Liver (tissue), 9 donors: ENCODE measurements around the gene ZPLD1. TPM values are rescaled to one million over a fixed set of nuclear protein-coding genes. Genes with fewer than 3 reads are reported as not detected.

ENCODE experiments used
- DNase-seq: peaks from one replicate; pipeline ENCODE4 v3.0.0-alpha.2; 2017; ENCODE audit warnings: low spot score
- H3K27ac ChIP-seq, 2 donors: one replicate each; pipeline ENCODE4 v1.7.0; 2013; ENCODE audit warnings: inconsistent platforms in 2 of 2, low read length in 2 of 2, control low read depth in 1 of 2, low read depth in 1 of 2, mild to moderate bottlenecking in 1 of 2
- H3K27me3 ChIP-seq, 4 donors: one replicate each; pipeline versions ENCODE4 v1.6.1 to v1.7.0; 2013; ENCODE audit warnings: low read length in 3 of 4, inconsistent platforms in 1 of 4, mild to moderate bottlenecking in 1 of 4, moderate library complexity in 1 of 4; ENCODE audit not compliant: control insufficient read depth in 4 of 4, insufficient read depth in 4 of 4
- H3K36me3 ChIP-seq, 4 donors: one replicate each; pipeline versions ENCODE4 v1.6.1 to v1.7.0; 2013; ENCODE audit warnings: low read length in 3 of 4, mild to moderate bottlenecking in 3 of 4, low read depth in 1 of 4, moderate library complexity in 1 of 4; ENCODE audit not compliant: control insufficient read depth in 4 of 4, insufficient read depth in 3 of 4
- H3K4me1 ChIP-seq, 4 donors: one replicate each; pipeline versions ENCODE4 v1.6.1 to v1.7.0; 2013; ENCODE audit warnings: low read length in 3 of 4, mild to moderate bottlenecking in 3 of 4, moderate library complexity in 1 of 4; ENCODE audit not compliant: control insufficient read depth in 4 of 4, insufficient read depth in 4 of 4
- H3K4me3 ChIP-seq, 3 donors: one replicate each; pipeline versions ENCODE4 v1.6.1 to v1.7.0; 2013; ENCODE audit warnings: low read length in 3 of 3, control low read depth in 1 of 3, low read depth in 1 of 3, mild to moderate bottlenecking in 1 of 3
- H3K9ac ChIP-seq, 2 donors: one replicate each; pipeline ENCODE4 v1.7.0; 2013; ENCODE audit warnings: low read length in 2 of 2, mild to moderate bottlenecking in 2 of 2, moderate library complexity in 2 of 2, control low read depth in 1 of 2, low read depth in 1 of 2
- H3K9me3 ChIP-seq, 4 donors: one replicate each; pipeline versions ENCODE4 v1.6.1 to v1.7.0; 2013; ENCODE audit warnings: low read length in 3 of 4; ENCODE audit not compliant: control insufficient read depth in 4 of 4
- CTCF ChIP-seq: fragments of 150-350 bp; IDR thresholded peaks from 2 replicates; pipeline ENCODE4 v1.5.1; 2017; ENCODE audit warnings: improper control_type of control experiment, low read depth, low read length; ENCODE audit not compliant: missing input control
- EGR1 ChIP-seq, 2 donors: IDR thresholded peaks; 2 replicates each; pipeline ENCODE4 v1.6.1; 2016 to 2018; ENCODE audit warnings: antibody characterized with exemption in 2 of 2, low read depth in 2 of 2
- FOXA1 ChIP-seq: IDR thresholded peaks from 2 replicates; pipeline ENCODE4 v1.6.1; 2016; ENCODE audit warnings: antibody characterized with exemption
- FOXA2 ChIP-seq: IDR thresholded peaks from 2 replicates; pipeline ENCODE4 v1.6.1; 2016; ENCODE audit warnings: antibody characterized with exemption
- GABPA ChIP-seq, 2 donors: IDR thresholded peaks in 1 of 2; conservative IDR thresholded peaks in 1 of 2; 2 replicates each; pipeline ENCODE4 v1.6.1; 2016; ENCODE audit warnings: antibody characterized with exemption in 2 of 2, mild to moderate bottlenecking in 1 of 2, moderate library complexity in 1 of 2
- HNF4A ChIP-seq, 2 donors: conservative IDR thresholded peaks; 2 replicates each; pipeline ENCODE4 v1.6.1; 2016; ENCODE audit warnings: antibody characterized with exemption in 2 of 2, mild to moderate bottlenecking in 2 of 2
- HNF4G ChIP-seq: IDR thresholded peaks from 2 replicates; pipeline ENCODE4 v1.6.1; 2016; ENCODE audit warnings: antibody characterized with exemption
- JUND ChIP-seq, 2 donors: IDR thresholded peaks; 2 replicates each; pipeline ENCODE4 v1.6.1; 2016; ENCODE audit warnings: antibody characterized with exemption in 2 of 2
- MAX ChIP-seq: IDR thresholded peaks from 2 replicates; pipeline ENCODE4 v1.6.1; 2016; ENCODE audit warnings: antibody characterized with exemption
- RAD21 ChIP-seq, 2 donors: IDR thresholded peaks; 2 replicates each; pipeline ENCODE4 v1.6.1; 2016; ENCODE audit warnings: antibody characterized with exemption in 2 of 2, mild to moderate bottlenecking in 2 of 2
- RXRA ChIP-seq, 2 donors: IDR thresholded peaks; 2 replicates each; pipeline ENCODE4 v1.6.1; 2017 to 2018; ENCODE audit warnings: antibody characterized with exemption in 2 of 2, mild to moderate bottlenecking in 1 of 2
- TAF1 ChIP-seq: conservative IDR thresholded peaks from 2 replicates; pipeline ENCODE4 v1.6.1; 2016; ENCODE audit warnings: antibody characterized with exemption, mild to moderate bottlenecking
- YY1 ChIP-seq: IDR thresholded peaks from 2 replicates; pipeline ENCODE4 v1.6.1; 2016; ENCODE audit warnings: antibody characterized with exemption, mild to moderate bottlenecking
- WGBS: extraction: QIAGEN DNeasy Blood & Tissue Kit; methylation state at CpG from one replicate; pipeline ENCODE4 v1.1.7; 2013; 5-methylcytosine and 5-hydroxymethylcytosine counted together
- polyA plus RNA-seq, 2 donors: library from polyadenylated mRNA; stranded (reverse) in 1 of 2; unstranded in 1 of 2; fragments of 200-250 nt in 1 of 2; fragments of >200 nt in 1 of 2; fragmentation: Nextera tagmentation in 1 of 2; extraction: Ambion mirVana in 1 of 2; gene quantifications; one replicate each; pipeline versions ENCODE4 v1.2.1 to v1.2.3, GENCODE V29; 2013 to 2015
- total RNA-seq, 2 donors: library from RNA; depleted of rRNA; stranded (reverse); fragments of >200 nt; gene quantifications; one replicate each; pipeline ENCODE4 v1.2.3, GENCODE V29; 2014
- TF ChIP-seq, protein P1 (sequence below): IDR thresholded peaks from 2 replicates; pipeline ENCODE4 v1.6.1; 2016; ENCODE audit warnings: antibody characterized with exemption
- TF ChIP-seq, protein P2 (sequence below): IDR thresholded peaks from 2 replicates; pipeline ENCODE4 v1.6.1; 2016; ENCODE audit warnings: antibody characterized with exemption
- donor health status: healthy.
- donor health status: healthy.
- donor health status: healthy.
- donor health status: healthy.
- donor health status: healthy.

ZPLD1 gene
- total and polyA plus RNA-seq, 4 donors, result 0.03 to 0.23 (median 0.07) TPM

DNA sequence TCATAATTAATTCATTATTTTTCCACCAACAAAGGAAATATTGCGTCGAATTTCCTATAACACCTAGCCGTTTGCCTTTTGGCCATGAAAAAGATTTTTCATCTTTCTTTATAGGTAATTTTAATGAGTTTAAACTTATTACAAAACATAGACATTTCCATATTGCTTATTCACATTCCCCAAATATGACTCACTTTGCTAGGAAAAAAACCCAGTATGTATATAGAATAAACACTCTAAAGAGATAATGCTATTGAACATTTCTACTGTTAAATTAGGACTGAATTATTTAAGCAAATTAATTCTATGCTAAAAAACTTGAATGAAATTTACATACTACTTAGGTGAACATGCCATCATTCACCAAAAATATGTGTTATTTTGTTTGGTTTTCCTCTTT is 16.2 kb downstream of the ZPLD1 start:
- no peak overlapping the region for H3K27ac ChIP-seq
- H3K9ac ChIP-seq, result no peak overlapping the region
- 94% methylated on average over 3 of the region's 3 CpGs for WGBS
- no peaks in the 10 kb centered on the region for H3K4me1 ChIP-seq
- DNase-seq, result no peak
- H3K4me3 ChIP-seq, result no peak overlapping the region
- no peaks in the 10 kb centered on the region for H3K27me3 ChIP-seq
- H3K36me3 ChIP-seq, result no peaks in the 10 kb centered on the region
- TF ChIP-seq TAF1, result no peak
- TF ChIP-seq, protein P1, sequence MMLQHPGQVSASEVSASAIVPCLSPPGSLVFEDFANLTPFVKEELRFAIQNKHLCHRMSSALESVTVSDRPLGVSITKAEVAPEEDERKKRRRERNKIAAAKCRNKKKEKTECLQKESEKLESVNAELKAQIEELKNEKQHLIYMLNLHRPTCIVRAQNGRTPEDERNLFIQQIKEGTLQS, result no peak
- no peak for TF ChIP-seq HNF4G
- no peak for TF ChIP-seq GABPA (IDR thresholded peaks at IDR 0.05 in 1 of 2, conservative IDR thresholded peaks at IDR 0.05 in 1 of 2)
- no peak for TF ChIP-seq YY1
- no peak for TF ChIP-seq MAX
- no peak for TF ChIP-seq JUND (IDR thresholded peaks at IDR 0.05)
- TF ChIP-seq HNF4A (conservative IDR thresholded peaks at IDR 0.05), result no peak
- TF ChIP-seq RXRA (IDR thresholded peaks at IDR 0.05), result no peak
- no peak for TF ChIP-seq FOXA1
- TF ChIP-seq FOXA2, result no peak
- TF ChIP-seq RAD21 (IDR thresholded peaks at IDR 0.05), result no peak
- no peak for TF ChIP-seq CTCF
- TF ChIP-seq, protein P2, sequence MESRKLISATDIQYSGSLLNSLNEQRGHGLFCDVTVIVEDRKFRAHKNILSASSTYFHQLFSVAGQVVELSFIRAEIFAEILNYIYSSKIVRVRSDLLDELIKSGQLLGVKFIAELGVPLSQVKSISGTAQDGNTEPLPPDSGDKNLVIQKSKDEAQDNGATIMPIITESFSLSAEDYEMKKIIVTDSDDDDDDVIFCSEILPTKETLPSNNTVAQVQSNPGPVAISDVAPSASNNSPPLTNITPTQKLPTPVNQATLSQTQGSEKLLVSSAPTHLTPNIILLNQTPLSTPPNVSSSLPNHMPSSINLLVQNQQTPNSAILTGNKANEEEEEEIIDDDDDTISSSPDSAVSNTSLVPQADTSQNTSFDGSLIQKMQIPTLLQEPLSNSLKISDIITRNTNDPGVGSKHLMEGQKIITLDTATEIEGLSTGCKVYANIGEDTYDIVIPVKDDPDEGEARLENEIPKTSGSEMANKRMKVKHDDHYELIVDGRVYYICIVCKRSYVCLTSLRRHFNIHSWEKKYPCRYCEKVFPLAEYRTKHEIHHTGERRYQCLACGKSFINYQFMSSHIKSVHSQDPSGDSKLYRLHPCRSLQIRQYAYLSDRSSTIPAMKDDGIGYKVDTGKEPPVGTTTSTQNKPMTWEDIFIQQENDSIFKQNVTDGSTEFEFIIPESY, result no peak
- no peak for TF ChIP-seq EGR1 (IDR thresholded peaks at IDR 0.05; ENCODE audit: low read depth in 2 of 2)
- no peaks in the 10 kb centered on the region for H3K9me3 ChIP-seq

- Histone ChIP-seq H3K27me3 (no peaks in the 10 kb centered on the region), H3K9me3 (no peaks in the 10 kb centered on the region), H3K36me3 (no peaks in the 10 kb centered on the region), H3K4me3 (no peak overlapping the region), H3K9ac (no peak overlapping the region), H3K4me1 (no peaks in the 10 kb centered on the region), H3K27ac (no peak overlapping the region)
- TF ChIP-seq RXRA (IDR thresholded peaks at IDR 0.05), result no peak
- TF ChIP-seq, protein P1, result no peak
- no peak for TF ChIP-seq HNF4A (conservative IDR thresholded peaks at IDR 0.05)
- TF ChIP-seq TAF1, result no peak
- no peak for TF ChIP-seq GABPA (IDR thresholded peaks at IDR 0.05 in 1 of 2, conservative IDR thresholded peaks at IDR 0.05 in 1 of 2)
- 73% methylated on average over 1 of the region's 1 CpG for WGBS
- DNase-seq, result no peak
Measured at GRCh38 chr3:102451543-102451942, 16.7 kb downstream of the ZPLD1 start.
